ENCODE data around the gene SLC35D1.
"Not testable (repeated sequence)": the region's sequence is repeated elsewhere in the genome, so short reads cannot be mapped to it uniquely, and the experiment has no call there.

The SLC35D1 gene

DNA sequence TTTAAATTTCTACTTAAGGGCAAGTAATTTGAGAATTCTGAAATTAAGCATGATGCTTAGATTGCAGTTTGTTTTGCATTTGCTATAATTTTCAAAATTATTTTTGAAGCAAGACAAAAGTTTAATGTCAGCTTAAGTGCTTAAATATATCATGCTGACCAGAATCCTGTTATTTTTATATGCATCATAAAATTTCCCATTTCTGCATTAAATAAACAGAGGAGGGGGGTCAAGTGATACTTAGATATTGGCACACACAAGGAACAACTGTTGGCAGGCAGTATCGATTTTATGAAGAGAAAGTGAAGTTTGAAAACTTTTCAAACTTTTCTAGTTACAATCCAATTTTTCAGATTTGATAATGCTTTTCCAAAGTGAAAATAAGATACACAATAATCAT lies 68.1 kb downstream of the SLC35D1 start:
- DNase-seq (ENCODE audit: low read depth, low spot score), result no peak

DNA sequence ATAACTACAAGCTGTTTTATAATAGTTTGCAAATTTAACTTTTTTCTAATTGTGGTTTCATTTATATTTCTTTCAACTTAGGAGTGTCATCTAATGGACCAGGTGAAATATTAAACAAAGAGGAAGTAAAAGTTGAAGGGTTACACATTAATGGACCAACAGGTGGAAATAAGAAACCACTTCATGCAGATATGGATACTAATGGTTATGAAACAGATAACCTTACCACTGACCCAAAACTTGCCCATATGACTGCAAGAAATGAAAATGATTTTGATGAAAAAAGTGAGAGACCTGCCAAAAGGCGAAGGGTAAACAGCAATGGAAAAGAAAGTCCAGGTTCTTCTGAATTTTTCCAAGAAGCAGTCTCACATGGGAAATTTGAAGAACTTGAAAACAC lies 69.5 kb downstream of the SLC35D1 start:
- DNase-seq (ENCODE audit: low read depth, low spot score), result no peak

DNA sequence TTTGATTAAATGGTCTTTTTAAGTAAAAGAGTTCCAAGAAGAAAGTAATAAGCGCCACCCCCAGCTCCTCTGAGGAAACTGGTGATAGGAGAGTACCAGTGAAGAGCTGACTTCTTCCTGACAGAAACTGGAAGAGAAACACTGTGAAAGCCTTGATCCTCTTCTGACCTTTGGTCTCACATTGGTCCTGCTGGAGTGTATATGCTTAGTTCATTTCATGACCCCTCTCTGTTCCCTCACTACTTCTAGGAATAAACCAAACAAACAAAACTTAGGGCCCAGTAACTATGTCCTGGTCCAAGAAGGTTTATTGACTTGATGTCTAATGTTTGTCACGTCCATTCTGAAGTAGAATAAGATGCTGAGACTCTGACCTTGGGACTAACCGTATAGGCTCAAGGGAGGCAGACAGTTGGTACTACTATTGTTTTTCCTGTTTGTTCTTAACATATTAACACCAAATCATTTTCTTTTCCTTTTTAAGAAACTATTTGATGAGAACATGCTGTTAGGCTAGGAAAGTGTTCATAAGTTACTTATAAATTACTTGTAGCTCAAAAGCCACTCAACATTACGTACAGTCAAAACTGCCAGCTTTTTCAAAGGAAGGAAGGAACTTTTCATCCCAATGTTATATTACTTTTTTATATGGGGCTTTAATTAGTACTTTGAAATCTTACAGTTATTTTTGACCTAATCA lies 71.2 kb downstream of the SLC35D1 start:
- DNase-seq (ENCODE audit: low read depth, low spot score), result no peak

DNA sequence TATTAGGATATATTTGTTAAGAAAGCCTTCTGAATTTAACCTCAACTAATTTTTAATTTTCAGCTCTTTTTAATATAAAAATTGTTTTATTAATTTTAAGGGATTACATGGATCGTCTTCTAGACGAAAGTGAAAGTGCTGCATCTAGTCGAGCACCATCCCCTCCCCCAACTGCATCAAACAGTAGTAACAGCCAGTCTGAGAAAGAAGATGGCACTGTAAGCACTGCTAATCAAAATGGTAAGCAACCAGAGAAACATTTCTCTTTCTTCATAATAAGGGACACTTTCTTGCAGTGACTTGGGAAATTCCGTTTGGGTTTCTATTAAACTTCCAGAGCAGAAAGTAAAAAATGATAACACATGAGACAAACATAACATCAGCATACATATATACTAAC lies 72.3 kb downstream of the SLC35D1 start:
- no peak for DNase-seq (ENCODE audit: low read depth, low spot score)

DNA sequence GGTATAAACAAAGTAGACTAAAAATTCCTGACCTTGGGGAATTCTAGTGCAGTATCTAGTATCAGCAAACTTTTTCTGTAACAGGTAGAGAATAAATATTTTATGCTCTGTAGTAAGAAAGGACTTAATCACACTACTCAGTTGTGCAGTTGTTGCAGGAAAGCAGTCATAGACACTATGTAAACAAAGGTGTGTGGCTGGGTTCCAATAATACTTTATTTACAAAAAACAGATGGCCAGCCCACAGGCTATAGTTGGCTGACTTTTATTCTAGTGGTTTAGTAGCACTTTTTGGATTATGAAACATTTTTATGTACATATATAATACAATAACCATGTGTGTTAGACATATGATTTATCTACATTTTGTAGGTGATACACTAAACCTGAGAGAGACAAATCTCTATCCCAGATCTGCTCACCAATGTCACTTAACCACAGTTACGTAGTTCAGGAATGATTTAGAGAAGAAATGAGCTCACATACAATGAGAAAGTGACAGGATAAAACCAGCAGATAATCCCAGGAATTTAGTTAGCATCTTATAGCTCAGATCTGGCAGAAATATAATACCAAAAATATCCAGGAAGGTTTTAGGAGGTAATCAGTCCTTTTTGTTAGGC lies 73.1 kb downstream of the SLC35D1 start:
- DNase-seq (ENCODE audit: low read depth, low spot score), result no peak

DNA sequence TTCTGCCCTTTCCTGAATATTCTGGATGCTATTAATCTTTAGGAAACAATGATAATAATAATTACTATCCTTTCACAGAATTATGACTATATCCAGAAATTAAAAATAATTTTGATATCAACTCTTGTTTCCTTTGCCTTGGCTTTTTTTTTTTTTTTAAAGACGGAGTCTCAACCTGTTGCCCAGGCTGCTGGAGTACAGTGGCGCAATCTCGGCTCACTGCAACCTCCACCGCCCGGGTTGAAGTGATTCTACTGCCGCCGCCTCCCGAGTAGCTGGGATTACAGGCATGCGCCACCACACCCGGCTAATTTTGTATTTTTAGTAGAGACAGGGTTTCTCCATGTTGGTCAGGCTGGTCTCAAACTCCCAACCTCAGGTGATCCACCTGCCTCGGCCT lies 74.3 kb downstream of the SLC35D1 start:
- not testable (repeated sequence) for DNase-seq (ENCODE audit: low read depth, low spot score)

DNA sequence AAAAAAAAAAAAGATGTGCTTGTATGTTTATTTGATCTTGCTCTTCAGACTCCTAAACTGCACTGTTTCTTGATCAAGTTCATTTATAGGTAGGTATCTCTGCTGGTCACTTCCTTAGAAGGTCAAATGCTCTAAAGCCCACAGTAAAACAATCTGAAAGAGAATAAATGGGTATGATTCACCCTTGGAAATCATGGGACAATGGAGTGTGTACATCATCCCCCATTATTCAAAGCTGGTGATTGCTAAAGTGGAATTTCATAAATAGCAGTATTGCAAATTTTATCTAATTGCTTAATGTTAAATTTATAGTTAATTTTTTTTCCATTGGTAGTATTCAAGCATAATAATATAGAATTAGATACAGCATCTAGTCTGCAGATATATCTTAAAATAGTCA lies 75.7 kb downstream of the SLC35D1 start:
- DNase-seq (ENCODE audit: low read depth, low spot score), result no peak

DNA sequence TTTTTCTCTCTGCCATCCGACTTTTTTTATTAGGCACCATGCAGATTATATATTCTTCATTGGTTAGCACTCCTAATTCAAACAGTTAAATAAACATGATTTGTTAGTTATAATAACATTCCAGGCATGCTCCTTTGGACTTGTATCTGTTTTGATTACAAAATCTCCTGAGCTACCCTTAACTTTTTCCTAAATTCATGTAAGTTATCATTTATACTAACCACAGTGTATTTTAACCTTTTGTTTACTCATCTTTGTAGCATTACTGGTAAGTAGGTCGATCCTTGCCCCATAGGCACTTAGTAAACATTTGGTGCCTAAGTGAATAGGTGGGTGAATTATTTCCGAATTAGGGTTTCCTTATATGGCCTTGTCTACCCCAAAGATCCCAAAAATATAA lies 85.4 kb downstream of the SLC35D1 start:
- DNase-seq (ENCODE audit: low read depth, low spot score), result no peak

DNA sequence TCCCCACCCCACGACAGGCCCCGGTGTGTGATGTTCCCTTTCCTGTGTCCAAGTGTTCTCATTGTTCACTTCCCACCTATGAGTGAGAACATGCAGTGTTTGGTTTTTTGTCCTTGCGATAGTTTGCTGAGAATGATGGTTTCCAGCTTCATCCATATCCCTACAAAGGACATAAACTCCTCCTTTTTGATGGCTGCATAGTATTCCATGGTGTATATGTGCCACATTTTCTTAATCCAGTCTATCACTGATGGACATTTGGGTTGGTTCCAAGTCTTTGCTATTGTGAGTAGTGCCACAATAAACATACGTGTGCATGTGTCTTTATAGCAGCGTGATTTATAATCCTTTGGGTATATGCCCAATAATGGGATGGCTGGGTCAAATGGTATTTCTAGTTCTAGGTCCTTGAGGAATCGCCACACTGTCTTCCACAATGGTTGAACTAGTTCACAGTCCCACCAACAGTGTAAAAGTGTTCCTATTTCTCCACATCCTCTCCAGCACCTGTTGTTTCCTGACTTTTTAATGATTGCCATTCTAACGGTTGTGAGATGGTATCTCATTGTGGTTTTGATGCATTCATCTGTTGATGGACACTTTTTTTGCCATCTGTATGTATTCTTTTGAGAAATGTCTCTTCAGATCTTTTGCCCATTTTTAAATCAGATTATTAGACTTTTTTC lies 87.6 kb downstream of the SLC35D1 start:
- not testable (repeated sequence) for DNase-seq (ENCODE audit: low read depth, low spot score)

DNA sequence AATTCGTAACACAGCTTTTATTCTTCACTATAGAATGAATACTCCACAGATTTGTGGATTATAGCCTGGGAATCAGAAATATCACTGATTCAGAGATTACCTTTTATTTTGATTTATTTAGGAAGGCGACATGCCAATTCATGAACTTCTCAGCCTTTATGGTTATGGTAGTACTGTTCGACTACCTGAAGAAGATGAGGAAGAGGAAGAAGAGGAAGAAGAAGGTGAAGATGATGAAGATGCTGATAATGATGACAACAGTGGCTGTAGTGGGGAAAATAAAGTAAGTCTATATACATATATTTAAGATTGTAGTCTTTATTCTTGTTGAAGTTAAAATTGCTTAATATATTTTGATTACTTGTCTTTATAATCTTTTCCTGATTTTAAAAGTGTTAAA lies 96.0 kb downstream of the SLC35D1 start:
- no peak for DNase-seq (ENCODE audit: low read depth, low spot score)

DNA sequence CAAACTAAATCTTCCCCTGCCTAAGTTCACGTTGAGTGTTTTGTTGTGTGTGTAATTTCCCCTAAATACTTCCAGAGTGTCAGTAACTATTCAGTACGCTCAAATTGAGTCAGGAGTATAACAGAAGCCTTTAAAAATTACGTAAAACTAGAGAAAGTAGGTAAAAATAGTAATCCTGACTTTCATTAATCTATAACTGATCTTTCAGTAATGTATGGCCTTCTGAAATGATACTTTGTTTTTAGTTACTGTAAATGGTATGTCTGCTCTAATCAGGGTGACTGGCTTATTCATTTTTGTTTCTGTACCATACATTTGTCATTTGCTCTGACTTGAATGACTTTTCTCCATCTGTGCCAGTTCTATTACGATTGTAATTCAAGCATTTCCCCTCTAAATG lies 99.7 kb downstream of the SLC35D1 start:
- DNase-seq (ENCODE audit: low read depth, low spot score), result no peak

DNA sequence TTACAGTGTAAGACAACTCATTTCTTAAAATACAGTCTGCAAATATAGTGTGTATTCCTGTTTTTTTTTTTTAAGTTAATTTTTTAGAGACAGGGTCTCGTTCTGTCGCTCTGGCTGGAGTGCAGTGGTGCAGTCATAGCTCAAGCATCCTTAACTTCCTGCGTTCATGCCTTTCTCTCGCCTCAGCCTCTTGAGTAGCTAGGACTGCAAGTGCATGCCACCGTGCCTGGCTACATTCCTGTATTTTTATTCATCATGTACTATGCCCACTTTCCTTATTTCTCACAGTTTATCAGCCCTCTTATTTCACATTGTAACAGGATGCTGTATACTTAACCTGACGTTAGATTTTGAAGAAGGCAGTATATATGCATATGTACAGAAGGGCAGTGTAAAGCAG lies 102.4 kb downstream of the SLC35D1 start:
- DNase-seq (ENCODE audit: low read depth, low spot score), result no peak
